ENCODE results near the gene ITGAD. TPM values are rescaled to one million over a fixed set of nuclear protein-coding genes. Genes with fewer than 3 reads are reported as not detected.

ITGAD gene
- total RNA-seq, 1 experiment from 2014 or later, result not detected

DNA sequence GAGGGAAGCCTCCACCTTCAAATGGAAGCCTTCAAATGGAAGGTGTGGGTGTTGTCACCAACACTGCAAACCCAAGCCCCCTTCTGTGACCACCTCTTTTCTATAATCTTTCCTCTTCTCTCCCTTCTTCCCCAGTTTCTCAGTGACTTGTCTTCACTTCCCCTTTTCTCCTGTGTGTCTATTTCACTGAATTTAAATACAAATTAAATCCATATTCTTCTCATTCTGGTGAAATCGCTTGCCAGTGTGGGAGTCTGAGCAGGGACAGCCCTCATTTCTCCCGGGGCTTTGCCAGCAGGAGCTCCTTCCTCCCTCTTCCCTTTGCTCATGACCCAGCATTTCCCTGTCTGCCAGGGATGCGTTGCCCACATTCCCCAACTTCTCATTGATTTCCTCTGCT is 44.6 kb upstream of the ITGAD start (continued):
- TF ChIP-seq, protein P1, sequence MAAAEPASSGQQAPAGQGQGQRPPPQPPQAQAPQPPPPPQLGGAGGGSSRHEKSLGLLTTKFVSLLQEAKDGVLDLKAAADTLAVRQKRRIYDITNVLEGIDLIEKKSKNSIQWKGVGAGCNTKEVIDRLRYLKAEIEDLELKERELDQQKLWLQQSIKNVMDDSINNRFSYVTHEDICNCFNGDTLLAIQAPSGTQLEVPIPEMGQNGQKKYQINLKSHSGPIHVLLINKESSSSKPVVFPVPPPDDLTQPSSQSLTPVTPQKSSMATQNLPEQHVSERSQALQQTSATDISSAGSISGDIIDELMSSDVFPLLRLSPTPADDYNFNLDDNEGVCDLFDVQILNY (CRISPR knock-in tag; IDR thresholded peaks at IDR 0.05), result no peak
- no peak for TF ChIP-seq CBFB (CRISPR knock-in tag; IDR thresholded peaks at IDR 0.05; ENCODE audit: low read depth)

DNA sequence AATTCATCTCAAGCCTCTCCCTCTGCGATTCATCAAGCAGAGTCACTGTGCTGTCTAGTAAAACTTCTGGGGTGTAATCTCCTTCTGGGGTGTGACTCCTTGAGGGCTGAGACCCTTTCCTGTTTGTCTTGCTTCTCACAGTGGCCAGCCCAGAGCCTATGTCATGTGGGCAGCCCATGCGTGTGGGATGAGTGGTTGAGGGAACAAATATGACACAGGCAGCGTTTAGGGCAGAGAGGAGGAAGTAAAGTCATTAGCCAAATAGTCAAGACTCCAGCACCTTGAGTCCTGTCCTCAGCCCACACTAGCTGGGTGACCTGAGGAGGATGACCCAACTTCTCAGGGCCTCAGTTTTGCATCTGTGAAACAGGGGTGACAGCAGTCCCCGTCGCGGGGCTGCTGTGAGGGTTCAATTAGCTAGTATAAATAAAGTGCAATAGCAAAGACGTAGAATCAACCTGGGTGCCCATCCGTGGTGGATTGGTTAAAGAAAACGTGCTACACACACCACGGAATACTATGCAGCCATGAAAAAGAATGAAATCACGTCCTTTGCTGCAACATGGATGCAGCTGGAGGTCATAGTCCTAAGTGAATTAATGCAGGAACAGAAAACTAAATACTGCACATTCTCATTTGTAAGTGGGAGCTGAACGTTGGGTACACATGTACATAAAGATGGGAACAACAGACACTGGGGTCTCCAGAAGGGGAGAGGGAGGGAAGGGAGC is 42.7 kb upstream of the ITGAD start:
- ChIA-PET CTCF (no interaction called here), POLR2A (no interaction called here)
- TF ChIP-seq, protein P2, sequence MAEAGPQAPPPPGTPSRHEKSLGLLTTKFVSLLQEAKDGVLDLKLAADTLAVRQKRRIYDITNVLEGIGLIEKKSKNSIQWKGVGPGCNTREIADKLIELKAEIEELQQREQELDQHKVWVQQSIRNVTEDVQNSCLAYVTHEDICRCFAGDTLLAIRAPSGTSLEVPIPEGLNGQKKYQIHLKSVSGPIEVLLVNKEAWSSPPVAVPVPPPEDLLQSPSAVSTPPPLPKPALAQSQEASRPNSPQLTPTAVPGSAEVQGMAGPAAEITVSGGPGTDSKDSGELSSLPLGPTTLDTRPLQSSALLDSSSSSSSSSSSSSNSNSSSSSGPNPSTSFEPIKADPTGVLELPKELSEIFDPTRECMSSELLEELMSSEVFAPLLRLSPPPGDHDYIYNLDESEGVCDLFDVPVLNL (CRISPR knock-in tag; IDR thresholded peaks at IDR 0.05; ENCODE audit: borderline replicate concordance, low read depth), result no peak
- no peak for TF ChIP-seq NFATC4 (CRISPR knock-in tag; IDR thresholded peaks at IDR 0.05)
- peaks cover 7% of the 10 kb centered on the region for H3K27me3 Mint-ChIP-seq (ENCODE audit: low read depth)
- DNase-seq (ENCODE audit: low spot score), result no peak
- H3K4me1 Mint-ChIP-seq, result peaks cover 4% of the 10 kb centered on the region; the same call in 1 of the 2 replicates
- H3K4me3 Mint-ChIP-seq, result no peak overlapping the region
- no peaks in the 10 kb centered on the region for H3K36me3 Mint-ChIP-seq
- H3K27ac Mint-ChIP-seq, result no peak overlapping the region
- H3K9me3 Mint-ChIP-seq, result peaks cover 6% of the 10 kb centered on the region; the same call in 1 of the 2 replicates
- ATAC-seq, result no peak

DNA sequence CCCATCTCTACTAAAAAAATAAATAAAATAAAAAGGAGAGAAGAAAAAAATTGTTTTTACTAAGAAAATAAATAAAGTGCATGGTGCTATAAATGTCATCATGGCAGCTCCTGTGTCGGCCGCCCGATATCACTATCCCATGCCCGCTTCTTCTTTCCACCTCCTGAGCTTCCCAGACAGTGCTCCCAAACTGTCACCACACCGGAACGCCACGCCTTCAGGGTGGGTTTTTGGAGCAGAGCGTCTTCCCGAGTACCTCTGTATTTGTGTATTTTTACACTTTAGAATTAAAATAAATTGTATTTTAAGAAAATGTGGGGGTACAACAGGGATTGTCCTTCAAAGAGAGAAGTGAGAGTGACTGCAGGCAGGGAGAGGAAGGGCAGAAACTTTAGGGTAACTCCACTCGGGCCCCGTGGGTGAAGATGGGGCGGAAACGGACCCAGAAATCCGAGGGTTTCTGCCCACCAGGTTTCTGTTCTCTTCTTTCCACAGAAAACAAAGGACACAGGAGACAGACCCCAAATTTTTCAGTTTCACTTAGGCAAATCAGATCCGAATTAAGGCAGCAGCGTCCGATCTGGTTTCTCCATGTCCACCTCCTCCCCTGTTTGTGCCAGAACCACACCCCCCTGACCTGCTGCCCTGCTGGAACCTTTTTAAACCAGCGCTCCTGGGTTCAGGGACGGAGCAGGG is 41.7 kb upstream of the ITGAD start:
- Mint-ChIP-seq H3K4me3 (no peak overlapping the region), H3K4me1 (peaks cover 4% of the 10 kb centered on the region; the same call in 1 of the 2 replicates), H3K9me3 (peaks cover 6% of the 10 kb centered on the region; the same call in 1 of the 2 replicates), H3K27me3 (ENCODE audit: low read depth) (peaks cover 7% of the 10 kb centered on the region), H3K27ac (no peak overlapping the region), H3K36me3 (no peaks in the 10 kb centered on the region)
- ChIA-PET POLR2A (no interaction called here), CTCF (no interaction called here)
- TF ChIP-seq TEAD4 (CRISPR knock-in tag; IDR thresholded peaks at IDR 0.05), result no peak
- TF ChIP-seq, protein P3, sequence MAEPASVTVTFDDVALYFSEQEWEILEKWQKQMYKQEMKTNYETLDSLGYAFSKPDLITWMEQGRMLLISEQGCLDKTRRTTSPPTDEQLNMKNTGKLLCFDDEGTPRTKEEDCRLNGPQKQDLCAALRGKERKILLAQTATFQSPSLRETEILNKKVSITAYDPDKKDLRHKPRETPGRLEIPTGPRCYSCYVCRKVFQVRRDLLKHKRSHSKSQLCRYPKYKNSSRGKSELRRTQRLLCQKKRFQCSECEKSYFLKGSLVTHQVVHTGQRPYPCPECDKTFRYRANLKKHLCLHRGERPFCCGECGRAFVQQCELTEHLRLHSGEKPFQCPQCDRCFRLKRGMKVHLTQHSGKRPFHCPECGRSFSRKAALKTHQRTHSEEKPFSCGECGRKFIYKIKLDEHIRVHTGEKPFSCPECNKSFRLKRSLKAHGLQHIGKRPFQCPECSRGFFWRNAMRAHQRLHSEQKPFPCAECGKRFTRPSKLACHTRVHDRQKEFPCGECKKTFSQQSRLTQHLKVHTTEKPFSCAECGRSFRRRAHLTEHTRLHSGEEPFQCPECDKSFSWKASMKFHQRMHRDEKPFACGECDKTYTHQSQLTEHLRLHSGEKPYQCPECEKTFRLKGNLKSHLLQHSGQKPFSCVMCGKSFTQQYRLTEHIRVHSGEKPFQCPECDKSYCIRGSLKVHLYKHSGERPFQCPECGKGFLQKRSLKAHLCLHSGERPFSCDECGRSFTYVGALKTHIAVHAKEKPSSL (CRISPR knock-in tag; conservative IDR thresholded peaks at IDR 0.05), result no peak
- ATAC-seq, result no peak
- no peak for DNase-seq (ENCODE audit: low spot score)

DNA sequence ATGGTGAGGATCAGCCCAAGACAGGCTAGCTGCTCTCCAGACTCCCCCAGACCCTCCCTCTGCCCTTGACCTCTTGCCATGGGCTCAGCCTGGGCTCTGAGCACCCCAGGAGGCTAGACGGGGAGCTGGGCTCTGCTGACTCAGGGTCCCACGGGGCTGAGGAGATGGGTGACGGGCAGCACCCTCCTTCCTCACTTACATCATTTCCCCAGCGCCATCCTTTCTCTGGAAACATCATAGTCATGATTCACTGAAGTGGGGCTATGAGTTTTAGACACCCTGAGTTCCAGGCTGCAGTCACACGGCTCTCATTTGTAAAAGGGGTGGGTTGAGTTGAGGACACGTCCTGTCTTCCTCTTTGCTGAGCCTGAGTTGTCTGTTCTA is 41.2 kb upstream of the ITGAD start:
- TF ChIP-seq RELA (CRISPR knock-in tag; IDR thresholded peaks at IDR 0.05; ENCODE audit: borderline replicate concordance) (no peak), PRRX2 (CRISPR knock-in tag; IDR thresholded peaks at IDR 0.05) (no peak), ZNF121 (CRISPR knock-in tag; IDR thresholded peaks at IDR 0.05) (no peak), NFE2L1 (CRISPR knock-in tag; IDR thresholded peaks at IDR 0.05) (no peak), ATF3 (CRISPR knock-in tag; conservative IDR thresholded peaks at IDR 0.05) (no peak), GABPB1 (CRISPR knock-in tag; IDR thresholded peaks at IDR 0.05) (no peak), USF2 (CRISPR knock-in tag; IDR thresholded peaks at IDR 0.05) (no peak), GRHL2 (CRISPR knock-in tag; IDR thresholded peaks at IDR 0.05; ENCODE audit: insufficient replicate concordance, severe bottlenecking) (no peak), RORB (CRISPR knock-in tag; IDR thresholded peaks at IDR 0.05) (no peak), JAZF1 (CRISPR knock-in tag; IDR thresholded peaks at IDR 0.05) (no peak), OVOL2 (CRISPR knock-in tag; IDR thresholded peaks at IDR 0.05; ENCODE audit: borderline replicate concordance) (no peak), TEAD1 (CRISPR knock-in tag; IDR thresholded peaks at IDR 0.05) (no peak), TEAD4 (CRISPR knock-in tag; IDR thresholded peaks at IDR 0.05) (no peak), IRF2 (CRISPR knock-in tag; IDR thresholded peaks at IDR 0.05; ENCODE audit: borderline replicate concordance, low read depth) (no peak)
- TF ChIP-seq, protein P4, sequence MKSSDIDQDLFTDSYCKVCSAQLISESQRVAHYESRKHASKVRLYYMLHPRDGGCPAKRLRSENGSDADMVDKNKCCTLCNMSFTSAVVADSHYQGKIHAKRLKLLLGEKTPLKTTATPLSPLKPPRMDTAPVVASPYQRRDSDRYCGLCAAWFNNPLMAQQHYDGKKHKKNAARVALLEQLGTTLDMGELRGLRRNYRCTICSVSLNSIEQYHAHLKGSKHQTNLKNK (CRISPR knock-in tag; IDR thresholded peaks at IDR 0.05), result no peak
- DNase-seq (ENCODE audit: low spot score) (no peak), ATAC-seq (no peak)
- Mint-ChIP-seq H3K36me3 (no peaks in the 10 kb centered on the region), H3K9me3 (peaks cover 6% of the 10 kb centered on the region; the same call in 1 of the 2 replicates), H3K27me3 (ENCODE audit: low read depth) (peaks cover 7% of the 10 kb centered on the region; the same call in 1 of the 2 replicates), H3K4me1 (peaks cover 7% of the 10 kb centered on the region), H3K4me3 (no peak overlapping the region), H3K27ac (no peak overlapping the region)
- POLR2A ChIA-PET, result no interaction called here
- CTCF ChIA-PET, result no interaction called here
